HEK293 (cell line): ENCODE results near the gene PGBD5.
A peak's percentile ranks its signal among the peaks of the same experiment; 100 is the strongest.

Experiments used
- CTCF ChIA-PET: fragments of 350-600 bp; formaldehyde crosslinking; extraction: SDS; loops from one replicate; lab custom pipeline; 2021; ENCODE audit warnings: antibody characterized with exemption; lab: Yijun Ruan, JAX
- POLR2A ChIA-PET: fragments of 300-600 bp; formaldehyde crosslinking; extraction: SDS; loops from one replicate; lab custom pipeline; 2020; ENCODE audit warnings: antibody characterized with exemption, inconsistent platforms; lab: Yijun Ruan, JAX
- H3K27ac ChIP-seq: fragments of 200-500 bp; sonication (Bioruptor generic); 2 replicates; pipeline ENCODE4 v1.5.1; 2014; ENCODE audit warnings: low read depth, low read length, control low read depth, inconsistent platforms; ENCODE audit errors: extremely low read depth
- H3K36me3 ChIP-seq, 2 experiments: fragments of 200-500 bp in 1 of 2; sonication (Bioruptor generic) in 1 of 2; 1 replicate in 1 of 2; 2 replicates in 1 of 2; pipeline ENCODE4 v1.5.1; 2014 to 2017; ENCODE audit warnings: inconsistent platforms in 2 of 2, low read length in 2 of 2; ENCODE audit not compliant: control insufficient read depth in 2 of 2, insufficient read depth in 1 of 2
- H3K4me1 ChIP-seq: fragments of 200-500 bp; sonication (Bioruptor generic); 2 replicates; pipeline ENCODE4 v1.5.1; 2014; ENCODE audit warnings: mild to moderate bottlenecking, low read length, inconsistent platforms; ENCODE audit not compliant: control insufficient read depth, insufficient read depth
- H3K4me3 ChIP-seq: 2 replicates; pipeline ENCODE4 v1.5.1; 2011; ENCODE audit warnings: low read depth, mild to moderate bottlenecking, control low read depth, low read length, moderate library complexity
- H3K9me3 ChIP-seq: fragments of 200-500 bp; sonication (Bioruptor generic); 2 replicates; pipeline ENCODE4 v1.5.1; 2014; ENCODE audit warnings: low read depth, low read length, inconsistent platforms; ENCODE audit not compliant: control insufficient read depth, insufficient read depth
- FEZF1 ChIP-seq: fragments of 450-650 bp; formaldehyde crosslinking; IDR thresholded peaks from 2 replicates; pipeline ENCODE4 v1.5.1; 2016; ENCODE audit warnings: missing biosample characterization, missing genetic modification characterization
- SCRT1 ChIP-seq: fragments of 450-650 bp; formaldehyde crosslinking; IDR thresholded peaks from 2 replicates; pipeline ENCODE4 v1.5.1; 2016; ENCODE audit warnings: missing biosample characterization, missing genetic modification characterization, borderline replicate concordance
- SETDB1 ChIP-seq: IDR thresholded peaks from one replicate; pipeline ENCODE4 v1.6.1; 2017; ENCODE audit warnings: mild to moderate bottlenecking, low read length, moderate library complexity, mixed read lengths; ENCODE audit not compliant: insufficient read length
- SP3 ChIP-seq: fragments of 450-650 bp; formaldehyde crosslinking; IDR thresholded peaks from 2 replicates; pipeline ENCODE4 v1.5.1; 2016; ENCODE audit warnings: missing biosample characterization, missing genetic modification characterization
- TRIM28 ChIP-seq: IDR thresholded peaks from 2 replicates; pipeline ENCODE4 v1.6.1; 2011; ENCODE audit warnings: low read length, control low read depth, borderline replicate concordance
- ZNF112 ChIP-seq: fragments of 450-650 bp; formaldehyde crosslinking; IDR thresholded peaks from 2 replicates; pipeline ENCODE4 v1.5.0; 2017; ENCODE audit warnings: missing biosample characterization, missing genetic modification characterization
- ZNF157 ChIP-seq: fragments of 450-650 bp; formaldehyde crosslinking; IDR thresholded peaks from 2 replicates; pipeline ENCODE4 v1.5.1; 2016; ENCODE audit warnings: missing biosample characterization, missing genetic modification characterization
- ZNF214 ChIP-seq: fragments of 450-650 bp; formaldehyde crosslinking; IDR thresholded peaks from 2 replicates; pipeline ENCODE4 v1.5.1; 2017; ENCODE audit warnings: missing biosample characterization, mild to moderate bottlenecking, missing genetic modification characterization, borderline replicate concordance
- ZNF266 ChIP-seq: fragments of 450-650 bp; formaldehyde crosslinking; IDR thresholded peaks from 2 replicates; pipeline ENCODE4 v1.5.1; 2016; ENCODE audit warnings: missing biosample characterization, missing genetic modification characterization, low read depth
- ZNF302 ChIP-seq: fragments of 450-650 bp; formaldehyde crosslinking; IDR thresholded peaks from 2 replicates; pipeline ENCODE4 v1.5.1; 2016; ENCODE audit warnings: missing biosample characterization, missing genetic modification characterization, low read depth
- ZNF335 ChIP-seq: fragments of 450-650 bp; formaldehyde crosslinking; conservative IDR thresholded peaks from 2 replicates; pipeline ENCODE4 v1.5.1; 2016; ENCODE audit warnings: missing biosample characterization, missing genetic modification characterization
- ZNF341 ChIP-seq: fragments of 450-650 bp; formaldehyde crosslinking; IDR thresholded peaks from 2 replicates; pipeline ENCODE4; 2016; ENCODE audit warnings: low read depth, missing biosample characterization, missing genetic modification characterization
- ZNF76 ChIP-seq: fragments of 450-650 bp; formaldehyde crosslinking; IDR thresholded peaks from 2 replicates; pipeline ENCODE4; 2016; ENCODE audit warnings: low read depth, missing biosample characterization, missing genetic modification characterization, borderline replicate concordance
- ZNF768 ChIP-seq: fragments of 450-650 bp; formaldehyde crosslinking; IDR thresholded peaks from 2 replicates; pipeline ENCODE4 v1.5.1; 2018; ENCODE audit warnings: missing biosample characterization, mild to moderate bottlenecking, missing genetic modification characterization
- ZNF776 ChIP-seq: fragments of 450-650 bp; formaldehyde crosslinking; IDR thresholded peaks from 2 replicates; pipeline ENCODE4 v1.5.0; 2017; ENCODE audit warnings: missing biosample characterization, missing genetic modification characterization, borderline replicate concordance
- ZNF791 ChIP-seq: fragments of 450-650 bp; formaldehyde crosslinking; IDR thresholded peaks from 2 replicates; pipeline ENCODE4 v1.5.1; 2016; ENCODE audit warnings: missing biosample characterization, missing genetic modification characterization
- ZSCAN30 ChIP-seq: fragments of 450-650 bp; IDR thresholded peaks from 2 replicates; pipeline ENCODE4 v1.5.1; 2018; ENCODE audit warnings: missing biosample characterization, mild to moderate bottlenecking, missing genetic modification characterization, moderate library complexity
- TF ChIP-seq, protein P1 (sequence below): fragments of 450-650 bp; formaldehyde crosslinking; IDR thresholded peaks from 2 replicates; pipeline ENCODE4 v1.5.1; 2017; ENCODE audit warnings: missing biosample characterization, missing genetic modification characterization

The PGBD5 gene

DNA sequence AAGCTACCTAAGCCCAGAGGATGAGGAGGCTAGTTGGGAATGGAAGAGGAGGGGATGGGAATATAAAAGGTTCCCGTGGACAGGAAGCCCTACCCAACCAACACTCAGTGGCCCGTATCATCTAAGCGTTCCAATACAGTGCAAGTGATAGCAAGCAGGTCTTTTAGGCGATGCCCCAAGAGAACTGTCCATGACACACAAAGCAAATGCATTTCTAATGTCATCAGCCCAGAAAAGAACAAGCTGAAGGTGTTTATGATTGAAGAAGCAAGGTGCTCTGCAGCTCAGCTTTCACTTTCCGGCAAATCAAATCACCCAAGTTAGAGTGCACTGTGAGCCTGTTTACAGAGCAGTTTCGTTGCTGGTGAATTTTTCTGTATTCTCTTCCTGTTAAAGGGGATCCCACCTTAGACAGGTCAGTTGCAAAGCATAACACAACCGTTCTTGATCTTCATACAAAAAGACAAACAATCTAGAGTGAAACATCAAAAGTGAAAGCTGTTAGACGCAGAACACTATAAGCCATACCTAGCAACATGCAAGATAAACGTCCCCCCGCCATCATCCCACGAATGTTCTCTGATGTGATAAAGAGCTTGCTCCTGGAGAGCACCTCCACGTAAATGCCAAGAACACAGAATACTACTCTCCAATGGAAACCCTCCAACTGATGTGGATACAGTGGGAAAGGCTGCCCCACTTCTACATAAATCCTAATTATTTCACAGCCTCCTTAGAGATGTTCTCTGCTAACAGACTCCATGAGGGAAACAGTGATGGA is 54.0 kb downstream of the PGBD5 start:
- Histone ChIP-seq H3K9me3 (no peaks in the 10 kb centered on the region), H3K36me3 (no peaks in the 10 kb centered on the region), H3K27ac (no peak overlapping the region), H3K4me1 (no peaks in the 10 kb centered on the region), H3K4me3 (no peak overlapping the region)
- ChIA-PET POLR2A (no interaction called here), CTCF (interaction anchor here (0.6 to 1.1 kb wide), 2 partner anchors 10 to 99 kb away, joined by 3 to 4 read pairs; no protein-coding TSS in a partner anchor)
- no peak for TF ChIP-seq TRIM28
- TF ChIP-seq ZNF76 (tag by site-specific recombination): no peak
- TF ChIP-seq SP3 (tag by site-specific recombination): no peak
- no peak for TF ChIP-seq FEZF1 (tag by site-specific recombination)
- no peak for TF ChIP-seq SETDB1
- TF ChIP-seq ZNF776 (tag by site-specific recombination): no peak
- TF ChIP-seq ZNF112 (tag by site-specific recombination): no peak

DNA sequence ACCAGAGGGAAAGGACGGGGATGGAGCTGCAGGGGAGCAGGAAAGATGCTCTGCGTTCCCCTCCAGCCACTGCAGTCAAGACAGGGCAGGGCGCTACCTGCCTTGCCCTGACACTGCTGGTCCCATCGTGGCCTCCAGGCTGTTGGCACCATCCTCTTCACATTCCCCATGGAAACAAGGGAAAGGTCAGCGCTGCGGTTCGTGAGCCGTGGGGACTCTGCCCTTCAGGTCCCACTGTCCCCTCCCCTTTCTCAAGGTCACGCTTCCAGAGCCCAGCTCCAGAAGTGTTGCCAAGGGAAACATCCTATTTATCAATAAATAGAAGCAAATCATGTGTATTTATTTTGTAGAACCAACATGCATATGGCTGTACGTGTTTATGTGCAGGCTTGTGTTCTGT is 56.0 kb downstream of the PGBD5 start:
- H3K9me3 ChIP-seq: no peaks in the 10 kb centered on the region
- POLR2A ChIA-PET: no interaction called here
- H3K4me3 ChIP-seq: no peak overlapping the region
- TF ChIP-seq ZNF157 (peak; percentile 78), ZNF335 (tag by site-specific recombination) (no peak), SCRT1 (tag by site-specific recombination) (no peak)
- H3K36me3 ChIP-seq: no peaks in the 10 kb centered on the region
- H3K27ac ChIP-seq: no peak overlapping the region
- CTCF ChIA-PET: interaction anchor here (1.0 to 1.1 kb wide), 2 partner anchors 27 to 112 kb away, joined by 3 read pairs; no protein-coding TSS in a partner anchor
- no peaks in the 10 kb centered on the region for H3K4me1 ChIP-seq

DNA sequence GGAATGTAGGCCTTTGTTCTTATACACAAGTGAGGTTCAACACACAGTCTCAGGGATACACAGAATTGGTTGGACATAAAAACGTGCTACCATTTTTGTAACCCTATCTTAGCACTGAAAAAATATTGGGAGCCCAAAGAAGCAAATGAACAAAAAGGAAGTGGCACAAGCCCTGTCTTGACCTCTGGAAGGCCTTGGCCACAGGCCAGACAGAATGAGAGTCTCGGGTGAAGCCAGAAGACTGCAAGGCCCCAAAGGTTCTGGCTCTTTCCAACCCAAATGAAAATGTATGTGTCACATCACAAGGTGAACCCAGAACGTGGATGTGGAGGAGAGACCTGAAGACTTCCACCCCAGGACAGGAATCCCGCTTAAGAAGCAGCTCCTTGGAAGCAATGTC is 57.3 kb downstream of the PGBD5 start:
- Histone ChIP-seq H3K9me3 (no peaks in the 10 kb centered on the region), H3K36me3 (no peaks in the 10 kb centered on the region), H3K4me3 (no peak overlapping the region), H3K27ac (no peak overlapping the region), H3K4me1 (no peaks in the 10 kb centered on the region)
- CTCF ChIA-PET: interaction anchor here (1.1 kb wide), 1 partner anchor 26 kb away, joined by 3 read pairs; no protein-coding TSS in a partner anchor
- POLR2A ChIA-PET: no interaction called here
- TF ChIP-seq ZNF302 (no peak), ZNF341 (tag by site-specific recombination) (no peak), ZNF791 (tag by site-specific recombination) (no peak), ZNF214 (tag by site-specific recombination) (no peak), ZSCAN30 (tag by site-specific recombination) (no peak)
- TF ChIP-seq, protein P1, sequence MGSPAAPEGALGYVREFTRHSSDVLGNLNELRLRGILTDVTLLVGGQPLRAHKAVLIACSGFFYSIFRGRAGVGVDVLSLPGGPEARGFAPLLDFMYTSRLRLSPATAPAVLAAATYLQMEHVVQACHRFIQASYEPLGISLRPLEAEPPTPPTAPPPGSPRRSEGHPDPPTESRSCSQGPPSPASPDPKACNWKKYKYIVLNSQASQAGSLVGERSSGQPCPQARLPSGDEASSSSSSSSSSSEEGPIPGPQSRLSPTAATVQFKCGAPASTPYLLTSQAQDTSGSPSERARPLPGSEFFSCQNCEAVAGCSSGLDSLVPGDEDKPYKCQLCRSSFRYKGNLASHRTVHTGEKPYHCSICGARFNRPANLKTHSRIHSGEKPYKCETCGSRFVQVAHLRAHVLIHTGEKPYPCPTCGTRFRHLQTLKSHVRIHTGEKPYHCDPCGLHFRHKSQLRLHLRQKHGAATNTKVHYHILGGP (tag by site-specific recombination): no peak

DNA sequence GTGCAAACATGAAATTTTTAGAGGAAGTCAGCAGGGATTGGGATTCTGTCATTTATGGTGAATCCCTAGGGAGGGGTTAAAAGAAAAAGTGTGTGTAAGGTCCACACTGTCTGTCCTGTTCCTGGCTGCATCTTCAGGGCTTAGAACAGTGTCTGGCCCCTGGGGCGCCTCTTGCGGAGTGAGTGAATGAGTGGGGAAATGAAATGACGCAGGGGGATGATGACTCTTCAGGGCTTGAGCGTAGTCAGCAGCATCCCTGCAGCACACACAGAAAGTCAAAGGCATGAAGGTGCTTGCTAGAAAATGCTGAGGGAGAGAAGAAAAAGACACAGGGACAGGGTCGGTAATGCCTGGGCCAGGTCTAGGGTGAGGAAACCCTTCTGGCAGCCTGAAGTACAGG is 57.8 kb downstream of the PGBD5 start:
- Histone ChIP-seq H3K9me3 (no peaks in the 10 kb centered on the region), H3K4me1 (no peaks in the 10 kb centered on the region), H3K27ac (no peak overlapping the region), H3K36me3 (no peaks in the 10 kb centered on the region), H3K4me3 (no peak overlapping the region)
- POLR2A ChIA-PET: no interaction called here
- CTCF ChIA-PET: no interaction called here
- TF ChIP-seq ZNF266 (tag by site-specific recombination): no peak
- TF ChIP-seq ZNF768 (tag by site-specific recombination): no peak
